IMR-90 (cell line): ENCODE measurements around the gene RAPGEF3. TPM values are rescaled to one million over a fixed set of nuclear protein-coding genes. Genes with fewer than 3 reads are reported as not detected.
A peak's percentile ranks its signal among the peaks of the same experiment; 100 is the strongest.

Experiments
- ATAC-seq: fragments of 200-7000 bp; cut with Tn5 transposase; 2 replicates; pipeline ENCODE4 v1.9.1; 2020; ENCODE audit warnings: low read depth, mild to moderate bottlenecking, moderate library complexity
- BruUV-seq: library from RNA; stranded (reverse); fragments of 400-500 nt; replicated peaks from 2 replicates; lab custom pipeline; 2021; lab: Mats Ljungman, UMichigan
- CTCF ChIA-PET: fragments of 300-600 bp; formaldehyde crosslinking; extraction: SDS; loops from one replicate; lab custom pipeline; 2021; ENCODE audit warnings: antibody characterized with exemption; lab: Yijun Ruan, JAX
- POLR2A ChIA-PET: fragments of 300-600 bp; sonication (Branson Sonifier 250); formaldehyde crosslinking; loops from one replicate; lab custom pipeline; 2022; ENCODE audit warnings: antibody characterized with exemption; ENCODE audit not compliant: unreplicated experiment; lab: Charles Lee
- DNase-seq: peaks from one replicate; pipeline ENCODE4 v3.0.0; 2013
- H2AFZ ChIP-seq: replicated peaks from 2 replicates; pipeline ENCODE3; 2013; ENCODE audit warnings: low read length, mild to moderate bottlenecking; ENCODE audit not compliant: poor library complexity
- H2AK5ac ChIP-seq: 2 replicates; pipeline ENCODE4 v1.6.1; 2013; ENCODE audit warnings: low read depth, low read length, inconsistent platforms
- H2AK9ac ChIP-seq: replicated peaks from 2 replicates; pipeline ENCODE3; 2013; ENCODE audit warnings: mild to moderate bottlenecking, low read depth, low read length, moderate library complexity; ENCODE audit not compliant: poor library complexity
- H2BK120ac ChIP-seq: 2 replicates; pipeline ENCODE4 v1.6.1; 2013; ENCODE audit warnings: low read depth, low read length, inconsistent platforms
- H2BK15ac ChIP-seq: 3 replicates; pipeline ENCODE4 v1.6.1; 2013; ENCODE audit warnings: low read depth, low read length, inconsistent platforms
- H2BK20ac ChIP-seq: 2 replicates; pipeline ENCODE4 v1.6.1; 2013; ENCODE audit warnings: low read depth, mild to moderate bottlenecking, inconsistent platforms, low read length, moderate library complexity
- H2BK5ac ChIP-seq: 2 replicates; pipeline ENCODE4 v1.6.1; 2013; ENCODE audit warnings: mild to moderate bottlenecking, low read depth, low read length, inconsistent platforms; ENCODE audit not compliant: poor library complexity, severe bottlenecking
- H3K14ac ChIP-seq: replicated peaks from 2 replicates; pipeline ENCODE4 v1.6.1; 2013; ENCODE audit warnings: low read depth, low read length, inconsistent platforms
- H3K18ac ChIP-seq: 2 replicates; pipeline ENCODE4 v1.6.1; 2013; ENCODE audit warnings: low read depth, low read length, control low read depth
- H3K23ac ChIP-seq: 2 replicates; pipeline ENCODE4 v1.6.1; 2013; ENCODE audit warnings: low read depth, low read length, inconsistent platforms
- H3K27ac ChIP-seq: 2 replicates; pipeline ENCODE4 v1.5.1; 2013; ENCODE audit warnings: mild to moderate bottlenecking, control low read depth, low read length; ENCODE audit not compliant: insufficient read depth
- H3K27me3 ChIP-seq: 2 replicates; pipeline ENCODE4 v1.6.1; 2013; ENCODE audit warnings: low read length; ENCODE audit not compliant: control insufficient read depth, insufficient read depth
- H3K36me3 ChIP-seq: 2 replicates; pipeline ENCODE4 v1.6.1; 2013; ENCODE audit warnings: low read length, mixed read lengths; ENCODE audit not compliant: control insufficient read depth, insufficient read depth
- H3K4ac ChIP-seq: 2 replicates; pipeline ENCODE4 v1.6.1; 2013; ENCODE audit warnings: low read depth, low read length, inconsistent platforms
- H3K4me1 ChIP-seq: 2 replicates; pipeline ENCODE4 v1.6.1; 2013; ENCODE audit warnings: low read length, mixed read lengths; ENCODE audit not compliant: control insufficient read depth, insufficient read depth
- H3K4me2 ChIP-seq: 2 replicates; pipeline ENCODE4 v1.6.1; 2013; ENCODE audit warnings: low read depth, mild to moderate bottlenecking, control low read depth, low read length, moderate library complexity
- H3K4me3 ChIP-seq: 2 replicates; pipeline ENCODE4 v1.5.1; 2013; ENCODE audit warnings: low read depth, mild to moderate bottlenecking, control low read depth, low read length, moderate library complexity; ENCODE audit not compliant: insufficient read depth
- H3K56ac ChIP-seq: 2 replicates; pipeline ENCODE4 v1.6.1; 2013; ENCODE audit warnings: low read length, inconsistent platforms; ENCODE audit not compliant: insufficient read depth; ENCODE audit errors: extremely low read depth
- H3K79me1 ChIP-seq, 2 experiments: 2 replicates each; pipeline ENCODE4 v1.6.1; 2013; ENCODE audit warnings: low read length in 2 of 2, inconsistent platforms in 1 of 2, low read depth in 1 of 2
- H3K9ac ChIP-seq: 2 replicates; pipeline ENCODE4 v1.6.1; 2013; ENCODE audit warnings: low read depth, low read length, control low read depth
- H3K9me1 ChIP-seq: 2 replicates; pipeline ENCODE4 v1.6.1; 2013; ENCODE audit warnings: low read length, inconsistent platforms; ENCODE audit not compliant: insufficient read depth
- H3K9me3 ChIP-seq: 2 replicates; pipeline ENCODE4 v1.6.1; 2013; ENCODE audit warnings: low read length; ENCODE audit not compliant: control insufficient read depth, insufficient read depth
- H4K20me1 ChIP-seq: 2 replicates; pipeline ENCODE4 v1.6.1; 2013; ENCODE audit warnings: low read length, inconsistent platforms; ENCODE audit not compliant: insufficient read depth
- H4K5ac ChIP-seq: 2 replicates; pipeline ENCODE4 v1.6.1; 2013; ENCODE audit warnings: mild to moderate bottlenecking, low read depth, low read length, control low read depth
- H4K8ac ChIP-seq, 2 experiments: 2 replicates each; pipeline ENCODE4 v1.6.1; 2013; ENCODE audit warnings: low read depth in 2 of 2, low read length in 2 of 2, control low read depth in 1 of 2, inconsistent platforms in 1 of 2
- H4K91ac ChIP-seq: 2 replicates; pipeline ENCODE4 v1.6.1; 2013; ENCODE audit warnings: low read depth, low read length, inconsistent platforms; ENCODE audit not compliant: insufficient read depth
- BHLHE40 ChIP-seq: fragments of 150-350 bp; IDR thresholded peaks from 2 replicates; pipeline ENCODE4 v1.6.1; 2016; ENCODE audit warnings: mild to moderate bottlenecking, low read depth, low read length
- CEBPB ChIP-seq: IDR thresholded peaks from 2 replicates; pipeline ENCODE4 v1.6.1; 2012; ENCODE audit warnings: low read depth, low read length, improper control_type of control experiment
- CTCF ChIP-seq: conservative IDR thresholded peaks from 2 replicates; pipeline ENCODE4 v1.5.1; 2012; ENCODE audit warnings: mild to moderate bottlenecking, low read depth, low read length, improper control_type of control experiment
- ELK1 ChIP-seq: fragments of 150-350 bp; IDR thresholded peaks from 2 replicates; pipeline ENCODE4 v1.6.1; 2016; ENCODE audit warnings: low read depth, mild to moderate bottlenecking, low read length, moderate library complexity, borderline replicate concordance
- FOS ChIP-seq: fragments of 150-350 bp; IDR thresholded peaks from 2 replicates; pipeline ENCODE4 v1.6.1; 2016; ENCODE audit warnings: low read depth, low read length
- MAFK ChIP-seq: IDR thresholded peaks from 2 replicates; pipeline ENCODE4 v1.6.1; 2012; ENCODE audit warnings: low read depth, low read length, improper control_type of control experiment
- MAZ ChIP-seq: IDR thresholded peaks from 2 replicates; pipeline ENCODE4 v1.6.1; 2012; ENCODE audit warnings: low read depth, mild to moderate bottlenecking, low read length, improper control_type of control experiment, moderate library complexity, borderline replicate concordance
- MXI1 ChIP-seq: IDR thresholded peaks from 2 replicates; pipeline ENCODE4 v1.6.1; 2012; ENCODE audit warnings: low read depth, mild to moderate bottlenecking, low read length, moderate library complexity, borderline replicate concordance
- NFE2L2 ChIP-seq: fragments of 150-350 bp; IDR thresholded peaks from 2 replicates; pipeline ENCODE4 v1.6.1; 2016; ENCODE audit warnings: low read depth, mild to moderate bottlenecking, low read length
- POLR2A ChIP-seq: IDR thresholded peaks from 2 replicates; pipeline ENCODE4 v1.6.1; 2012; ENCODE audit warnings: mild to moderate bottlenecking, low read depth, low read length
- RAD21 ChIP-seq: IDR thresholded peaks from 2 replicates; pipeline ENCODE4 v1.6.1; 2012; ENCODE audit warnings: low read length, improper control_type of control experiment
- RCOR1 ChIP-seq: IDR thresholded peaks from 2 replicates; pipeline ENCODE4 v1.6.1; 2012; ENCODE audit warnings: mild to moderate bottlenecking, low read length, improper control_type of control experiment; ENCODE audit not compliant: insufficient replicate concordance
- RFX5 ChIP-seq: IDR thresholded peaks from 2 replicates; pipeline ENCODE4 v1.8.0; 2012; ENCODE audit warnings: low read depth, mild to moderate bottlenecking, low read length, moderate library complexity
- SMC3 ChIP-seq: fragments of 150-350 bp; IDR thresholded peaks from 2 replicates; pipeline ENCODE4 v1.6.1; 2016; ENCODE audit warnings: low read depth, mild to moderate bottlenecking, antibody characterized with exemption, low read length, moderate library complexity
- USF2 ChIP-seq: fragments of 150-350 bp; IDR thresholded peaks from 2 replicates; pipeline ENCODE4 v1.6.1; 2017; ENCODE audit warnings: mild to moderate bottlenecking, antibody characterized with exemption, low read length, low read depth
- WGBS, 2 experiments: methylation state at CpG; one replicate each; pipeline versions ENCODE4 v1.1.5 to v1.1.7; 2013; ENCODE audit warnings: missing lambda C conversion rate in 2 of 2; ENCODE audit not compliant: insufficient read length in 1 of 2; ENCODE audit errors: extremely low coverage in 2 of 2; 5-methylcytosine and 5-hydroxymethylcytosine counted together
- dilution Hi-C: fragments of 300-500 bp; cut with HindIII; formaldehyde crosslinking; loops from one replicate; pipeline ENCODE4 v1.14.3; 2018; ENCODE audit warnings: low sequenced_read_pairs; ENCODE audit not compliant: unreplicated experiment
- in situ Hi-C: fragments of 300-500 bp; cut with MboI; formaldehyde crosslinking; loops from 3 replicates; pipeline ENCODE4 v1.14.3; 2019; ENCODE audit warnings: low sequenced_read_pairs, inconsistent platforms, mixed read lengths
- intact Hi-C: fragments of 100-400 bp; cut with micrococcal nuclease; formaldehyde crosslinking; loops from 2 replicates; pipeline ENCODE4 v1.10.0; 2022
- polyA plus RNA-seq, 3 experiments: library from polyadenylated mRNA; depleted of rRNA; stranded (reverse); fragments of >200 nt; gene quantifications; 2 replicates each; pipeline ENCODE4 v1.2.3, GENCODE V29; 2012; ENCODE audit warnings: low replicate concordance in 1 of 3
- total RNA-seq: library from RNA; depleted of rRNA; stranded (reverse); fragments of >200 nt; gene quantifications from 2 replicates; pipeline ENCODE4 v1.2.3, GENCODE V29; 2012

Gene RAPGEF3
- total and polyA plus RNA-seq, 2 of the 4 experiments (the other 2 are of a cell fraction), result 1.3 to 2.0 TPM

- ChIA-PET POLR2A (no interaction called here), CTCF (interaction anchor here (1.2 kb wide), 1 partner anchor 37 kb away, joined by 4 read pairs; the partner anchor contains the start of gene SLC48A1)
- dilution Hi-C loops (no loop called here), in situ Hi-C loops (no loop called here), intact Hi-C loops (loop anchor here (2.0 kb wide), 1 partner anchor 23 kb away; the partner anchor contains the start of gene RAPGEF3)
- no peak overlapping the region for H2BK120ac ChIP-seq
- H4K8ac ChIP-seq, result no peak overlapping the region
- no peak overlapping the region for H3K14ac ChIP-seq
- no peaks in the 10 kb centered on the region for H3K79me1 ChIP-seq
- no peak overlapping the region for H3K4me2 ChIP-seq
- 0 out of 2 replicates have a peak, but pooled peaks cover 5% of the 10 kb centered on the region for H3K9me1 ChIP-seq
- no TSS peak for BruUV-seq
- no peak overlapping the region for H3K18ac ChIP-seq
- no peaks in the 10 kb centered on the region for H3K27me3 ChIP-seq
- no peak overlapping the region for H2BK15ac ChIP-seq
- H4K5ac ChIP-seq, result peak overlapping the region; percentile 23; the same call in 1 of the 2 replicates
- no peaks in the 10 kb centered on the region for H4K20me1 ChIP-seq
- H3K4ac ChIP-seq, result no peak overlapping the region
- H4K91ac ChIP-seq, result no peak overlapping the region
- H3K9me3 ChIP-seq, result no peaks in the 10 kb centered on the region
- H3K4me1 ChIP-seq, result peaks cover 16% of the 10 kb centered on the region
- no CpG with 5 or more reads among the region's 4 CpGs for WGBS, 2 experiments
- no peak for DNase-seq
- no peak overlapping the region for H3K9ac ChIP-seq
- TF ChIP-seq NFE2L2 (no peak), USF2 (no peak), MAZ (no peak), MAFK (no peak), CTCF (no peak), RCOR1 (no peak), ELK1 (no peak), RFX5 (no peak), BHLHE40 (no peak), RAD21 (no peak), SMC3 (no peak), FOS (no peak), POLR2A (no peak), CEBPB (no peak), MXI1 (no peak)
- H2AK9ac ChIP-seq, result no peak overlapping the region
- H3K56ac ChIP-seq, result no peak overlapping the region
- H3K23ac ChIP-seq, result no peak overlapping the region; the same call in 1 of the 2 replicates
- H3K36me3 ChIP-seq, result no peaks in the 10 kb centered on the region
- H3K27ac ChIP-seq, result no peak overlapping the region; the same call in 1 of the 2 replicates
- ATAC-seq, result no peak
- H2BK5ac ChIP-seq, result no peak overlapping the region
- 0 out of 2 replicates have a peak overlapping the region, but pooled peaks have one; percentile 68 for H2AK5ac ChIP-seq
- no peak overlapping the region for H2BK20ac ChIP-seq
- H2AFZ ChIP-seq, result peak overlapping the region; percentile 41
- no peak overlapping the region for H3K4me3 ChIP-seq
Observed at GRCh38 chr12:47736216-47736615, 22.5 kb downstream of the RAPGEF3 start.
